ENCODE results near the gene INO80D. TPM values are rescaled to one million over a fixed set of nuclear protein-coding genes. Genes with fewer than 3 reads are reported as not detected.
"Not testable (repeated sequence)": the region's sequence is repeated elsewhere in the genome, so short reads cannot be mapped to it uniquely, and the experiment has no call there.

The INO80D gene
- total RNA-seq, 1 donor from 2014 or later, result 21.1 TPM

DNA sequence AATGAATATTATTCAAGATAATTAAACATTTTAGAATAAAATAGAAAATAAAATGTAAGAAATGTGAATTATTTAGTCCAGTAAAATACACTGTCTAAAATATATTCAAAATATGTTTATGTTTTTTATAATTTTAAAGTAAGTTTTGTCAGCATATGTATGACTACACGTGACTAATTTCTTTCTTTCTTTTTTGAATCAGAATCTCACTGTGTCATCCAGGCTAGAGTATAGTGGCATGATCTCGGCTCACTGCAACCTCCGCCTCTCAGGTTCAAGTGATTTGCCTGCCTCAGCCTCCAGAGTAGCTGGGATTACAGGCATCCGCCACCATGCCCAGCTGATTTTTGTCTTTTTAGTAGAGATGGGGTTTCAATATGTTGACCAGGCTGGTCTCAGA lies 19.1 kb upstream of the INO80D start:
- H3K9ac ChIP-seq (ENCODE audit: low read length), result no peak overlapping the region
- H3K27me3 ChIP-seq (ENCODE audit: insufficient read depth, low read length), result no peaks in the 10 kb centered on the region
- DNase-seq (ENCODE audit: low read depth) (no peak), FAIRE-seq (no peak)
- no peak overlapping the region for H3K4me3 Mint-ChIP-seq (ENCODE audit: unreplicated experiment)
- no peaks in the 10 kb centered on the region for H3K27me3 Mint-ChIP-seq (ENCODE audit: low read depth, unreplicated experiment)
- H3K9me3 Mint-ChIP-seq (ENCODE audit: unreplicated experiment), result no peaks in the 10 kb centered on the region
- H3K36me3 ChIP-seq (ENCODE audit: insufficient read depth, low read length), result no peaks in the 10 kb centered on the region
- no peak overlapping the region for H3K27ac ChIP-seq (ENCODE audit: low read depth, low read length)
- no peak overlapping the region for H2AFZ ChIP-seq (ENCODE audit: low read depth, low read length)
- H3K4me1 ChIP-seq (ENCODE audit: insufficient read depth, low read length), result no peaks in the 10 kb centered on the region
- H3K4me1 Mint-ChIP-seq (ENCODE audit: low read depth, unreplicated experiment), result peaks cover 3% of the 10 kb centered on the region
- no peak overlapping the region for H3K4me2 ChIP-seq (ENCODE audit: low read length)
- TF ChIP-seq EZH2 (IDR thresholded peaks at IDR 0.05; ENCODE audit: insufficient read depth, low read length), result no peak
- TF ChIP-seq, protein P1, sequence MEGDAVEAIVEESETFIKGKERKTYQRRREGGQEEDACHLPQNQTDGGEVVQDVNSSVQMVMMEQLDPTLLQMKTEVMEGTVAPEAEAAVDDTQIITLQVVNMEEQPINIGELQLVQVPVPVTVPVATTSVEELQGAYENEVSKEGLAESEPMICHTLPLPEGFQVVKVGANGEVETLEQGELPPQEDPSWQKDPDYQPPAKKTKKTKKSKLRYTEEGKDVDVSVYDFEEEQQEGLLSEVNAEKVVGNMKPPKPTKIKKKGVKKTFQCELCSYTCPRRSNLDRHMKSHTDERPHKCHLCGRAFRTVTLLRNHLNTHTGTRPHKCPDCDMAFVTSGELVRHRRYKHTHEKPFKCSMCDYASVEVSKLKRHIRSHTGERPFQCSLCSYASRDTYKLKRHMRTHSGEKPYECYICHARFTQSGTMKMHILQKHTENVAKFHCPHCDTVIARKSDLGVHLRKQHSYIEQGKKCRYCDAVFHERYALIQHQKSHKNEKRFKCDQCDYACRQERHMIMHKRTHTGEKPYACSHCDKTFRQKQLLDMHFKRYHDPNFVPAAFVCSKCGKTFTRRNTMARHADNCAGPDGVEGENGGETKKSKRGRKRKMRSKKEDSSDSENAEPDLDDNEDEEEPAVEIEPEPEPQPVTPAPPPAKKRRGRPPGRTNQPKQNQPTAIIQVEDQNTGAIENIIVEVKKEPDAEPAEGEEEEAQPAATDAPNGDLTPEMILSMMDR (IDR thresholded peaks at IDR 0.05; ENCODE audit: insufficient read depth, low read depth, low read length), result no peak
- H3K9me3 ChIP-seq (ENCODE audit: insufficient read depth, low read depth, low read length), result no peaks in the 10 kb centered on the region
- no peaks in the 10 kb centered on the region for H4K20me1 ChIP-seq (ENCODE audit: insufficient read depth, low read length)
- H3K27ac Mint-ChIP-seq (ENCODE audit: unreplicated experiment), result no peak overlapping the region
- H3K79me2 ChIP-seq (ENCODE audit: insufficient read depth, low read length), result no peaks in the 10 kb centered on the region
- H3K4me3 ChIP-seq (ENCODE audit: insufficient read depth, low read depth, low read length), result no peak overlapping the region
- H3K36me3 Mint-ChIP-seq (ENCODE audit: low read depth, unreplicated experiment), result peaks cover 3% of the 10 kb centered on the region

DNA sequence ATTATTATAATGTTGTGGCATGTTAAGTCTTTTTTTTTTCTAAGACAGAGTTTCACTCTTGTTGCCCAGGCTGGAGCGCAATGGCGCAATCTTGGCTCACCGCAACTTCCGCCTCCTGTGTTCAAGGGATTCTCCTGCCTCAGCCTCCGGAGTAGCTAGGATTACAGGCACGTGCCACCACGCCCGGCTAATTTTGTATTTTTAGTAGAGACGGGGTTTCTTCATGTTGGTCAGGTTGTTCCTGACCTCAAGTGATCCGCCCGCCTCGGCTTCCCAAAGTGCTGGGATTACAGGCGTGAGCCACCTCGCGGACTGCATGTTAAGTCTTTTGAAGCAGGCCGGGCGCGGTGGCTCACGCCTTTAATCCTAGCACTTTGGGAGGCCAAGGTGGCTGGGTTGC lies 12.9 kb upstream of the INO80D start:
- H3K4me1 ChIP-seq (ENCODE audit: insufficient read depth, low read length); H3K9ac ChIP-seq (ENCODE audit: low read length); H2AFZ ChIP-seq (ENCODE audit: low read depth, low read length); H3K4me3 Mint-ChIP-seq (ENCODE audit: unreplicated experiment); H3K4me2 ChIP-seq (ENCODE audit: low read length); H3K9me3 ChIP-seq (ENCODE audit: insufficient read depth, low read depth, low read length); H3K9me3 Mint-ChIP-seq (ENCODE audit: unreplicated experiment); H4K20me1 ChIP-seq (ENCODE audit: insufficient read depth, low read length); H3K27me3 ChIP-seq (ENCODE audit: insufficient read depth, low read length); H3K36me3 ChIP-seq (ENCODE audit: insufficient read depth, low read length); H3K4me1 Mint-ChIP-seq (ENCODE audit: low read depth, unreplicated experiment); H3K27ac Mint-ChIP-seq (ENCODE audit: unreplicated experiment); H3K36me3 Mint-ChIP-seq (ENCODE audit: low read depth, unreplicated experiment); H3K79me2 ChIP-seq (ENCODE audit: insufficient read depth, low read length); H3K4me3 ChIP-seq (ENCODE audit: insufficient read depth, low read depth, low read length); H3K27ac ChIP-seq (ENCODE audit: low read depth, low read length); DNase-seq (ENCODE audit: low read depth); FAIRE-seq; H3K27me3 Mint-ChIP-seq (ENCODE audit: low read depth, unreplicated experiment): not testable (repeated sequence)

DNA sequence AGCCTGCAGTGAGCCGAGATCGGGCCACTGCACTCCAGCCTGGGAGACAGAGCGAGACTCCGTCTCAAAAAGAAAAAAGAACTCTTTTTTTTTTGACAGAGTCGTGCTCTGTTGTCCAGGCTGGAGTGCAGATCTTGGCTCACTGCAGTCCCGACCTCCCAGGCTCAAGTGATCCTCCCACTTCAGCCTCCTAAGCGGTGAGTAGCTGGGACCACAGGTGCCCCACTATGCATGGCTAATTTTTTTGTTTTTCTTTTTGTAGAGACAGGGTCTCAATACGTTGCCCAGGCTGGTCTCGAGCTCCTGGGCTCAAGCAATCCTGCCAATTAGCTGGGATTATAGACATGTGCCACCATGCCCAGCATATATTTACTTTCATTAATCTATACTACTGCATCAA lies 12.5 kb upstream of the INO80D start:
- Histone ChIP-seq H3K4me2 (ENCODE audit: low read length) (no peak overlapping the region), H3K27ac (ENCODE audit: low read depth, low read length) (no peak overlapping the region), H3K79me2 (ENCODE audit: insufficient read depth, low read length) (no peaks in the 10 kb centered on the region), H3K9ac (ENCODE audit: low read length) (no peak overlapping the region), H3K27me3 (ENCODE audit: insufficient read depth, low read length) (no peaks in the 10 kb centered on the region), H3K36me3 (ENCODE audit: insufficient read depth, low read length) (no peaks in the 10 kb centered on the region), H4K20me1 (ENCODE audit: insufficient read depth, low read length) (no peaks in the 10 kb centered on the region), H3K4me3 (ENCODE audit: insufficient read depth, low read depth, low read length) (no peak overlapping the region), H3K4me1 (ENCODE audit: insufficient read depth, low read length) (no peaks in the 10 kb centered on the region), H2AFZ (ENCODE audit: low read depth, low read length) (no peak overlapping the region), H3K9me3 (ENCODE audit: insufficient read depth, low read depth, low read length) (no peaks in the 10 kb centered on the region)
- H3K4me3 Mint-ChIP-seq (ENCODE audit: unreplicated experiment), result no peak overlapping the region
- no peaks in the 10 kb centered on the region for H3K9me3 Mint-ChIP-seq (ENCODE audit: unreplicated experiment)
- no peak overlapping the region for H3K27ac Mint-ChIP-seq (ENCODE audit: unreplicated experiment)
- no peaks in the 10 kb centered on the region for H3K27me3 Mint-ChIP-seq (ENCODE audit: low read depth, unreplicated experiment)
- TF ChIP-seq EZH2 (IDR thresholded peaks at IDR 0.05; ENCODE audit: insufficient read depth, low read length), result no peak
- TF ChIP-seq, protein P1 (IDR thresholded peaks at IDR 0.05; ENCODE audit: insufficient read depth, low read depth, low read length), result no peak
- FAIRE-seq (no peak), DNase-seq (ENCODE audit: low read depth) (no peak)
- H3K4me1 Mint-ChIP-seq (ENCODE audit: low read depth, unreplicated experiment), result no peaks in the 10 kb centered on the region
- H3K36me3 Mint-ChIP-seq (ENCODE audit: low read depth, unreplicated experiment), result no peaks in the 10 kb centered on the region

Measured in astrocyte (in vitro differentiated cells and primary cell).